HCT116 (cell line): ENCODE measurements around the gene TMEM176B.

Experiments used
- CEBPB ChIP-seq: IDR thresholded peaks from 2 replicates; pipeline ENCODE4 v1.6.1; 2012; ENCODE audit warnings: low read depth
- CTCF ChIP-seq, 3 experiments: fragments of 200-600 bp in 1 of 3; sonication (generic) in 1 of 3; IDR thresholded peaks in 2 of 3; conservative IDR thresholded peaks in 1 of 3; 2 replicates each; pipeline ENCODE4 v1.5.1; 2012 to 2017; ENCODE audit warnings: low read depth in 2 of 3, low read length in 2 of 3, antibody characterized with exemption in 1 of 3, borderline replicate concordance in 1 of 3, control low read depth in 1 of 3, mild to moderate bottlenecking in 1 of 3, mixed read lengths in 1 of 3, mixed run types in 1 of 3, moderate library complexity in 1 of 3; ENCODE audit not compliant: insufficient read depth in 1 of 3
- EZH2 ChIP-seq: fragments of 200-600 bp; sonication (generic); IDR thresholded peaks from 2 replicates; pipeline ENCODE4 v1.6.1; 2017; ENCODE audit warnings: antibody characterized with exemption, mixed run types
- EZH2phosphoT487 ChIP-seq: fragments of 200-600 bp; IDR thresholded peaks from 2 replicates; pipeline ENCODE4 v1.6.1; 2018; ENCODE audit warnings: antibody characterized with exemption, borderline replicate concordance
- POLR2A ChIP-seq: IDR thresholded peaks from 2 replicates; pipeline ENCODE4 v1.7.0; 2011; ENCODE audit warnings: borderline replicate concordance; ENCODE audit not compliant: insufficient read depth, insufficient read length; ENCODE audit errors: extremely low read depth
- POLR2AphosphoS5 ChIP-seq: IDR thresholded peaks from 2 replicates; pipeline ENCODE4 v1.6.1; 2011; ENCODE audit warnings: mild to moderate bottlenecking, low read depth, low read length, moderate library complexity
- RAD21 ChIP-seq: IDR thresholded peaks from 2 replicates; pipeline ENCODE4 v1.6.1; 2012; ENCODE audit warnings: low read depth, mild to moderate bottlenecking
- REST ChIP-seq: IDR thresholded peaks from 2 replicates; pipeline ENCODE4 v1.6.1; 2012; ENCODE audit warnings: low read depth
- SP1 ChIP-seq: IDR thresholded peaks from 2 replicates; pipeline ENCODE4 v1.6.1; 2012; ENCODE audit warnings: low read depth
- SRF ChIP-seq: IDR thresholded peaks from 2 replicates; pipeline ENCODE4 v1.6.1; 2012; ENCODE audit warnings: low read depth
- YY1 ChIP-seq: IDR thresholded peaks from 2 replicates; pipeline ENCODE4 v1.6.1; 2011; ENCODE audit warnings: low read length, low read depth, moderate library complexity, mild to moderate bottlenecking; ENCODE audit not compliant: insufficient replicate concordance; ENCODE audit errors: extremely low read depth
- ZFX ChIP-seq: fragments of 450-650 bp; IDR thresholded peaks from 2 replicates; pipeline ENCODE4 v1.6.1; 2017
- ZNF274 ChIP-seq: fragments of 200-500 bp; sonication (Bioruptor generic); IDR thresholded peaks from 2 replicates; pipeline ENCODE4 v1.6.1; 2014; ENCODE audit warnings: mild to moderate bottlenecking, low read depth, low read length, inconsistent platforms

GRCh38 chr7:150778738-150779301 lies 21.3 kb downstream of the TMEM176B start:
- peak; percentile 77 to 93 (median 93) for TF ChIP-seq CTCF (IDR thresholded peaks at IDR 0.05 in 2 of 3, conservative IDR thresholded peaks at IDR 0.05 in 1 of 3; ENCODE audit: borderline replicate concordance in 1 of 3, insufficient read depth in 1 of 3, low read depth in 2 of 3, low read length in 2 of 3)
- no peak for TF ChIP-seq POLR2A
- TF ChIP-seq POLR2AphosphoS5: no peak
- TF ChIP-seq SRF: no peak
- TF ChIP-seq CEBPB: no peak
- no peak for TF ChIP-seq YY1
- TF ChIP-seq ZNF274: no peak
- no peak for TF ChIP-seq EZH2
- no peak for TF ChIP-seq EZH2phosphoT487
- peak; percentile 87 for TF ChIP-seq RAD21
- no peak; the same call in 1 of the 2 replicates for TF ChIP-seq SP1
- TF ChIP-seq REST: no peak
- TF ChIP-seq ZFX: no peak
